HepG2 (cell line): ENCODE results near the gene SHQ1. TPM values are rescaled to one million over a fixed set of nuclear protein-coding genes. Genes with fewer than 3 reads are reported as not detected.

ENCODE experiments used
- BHLHE40 ChIP-seq: IDR thresholded peaks from 2 replicates; pipeline ENCODE4 v1.6.1; 2011; ENCODE audit warnings: low read length, improper control_type of control experiment
- FOXC1 ChIP-seq: sonication (generic); formaldehyde crosslinking; IDR thresholded peaks from 2 replicates; pipeline ENCODE4 v1.8.0; 2022; ENCODE audit warnings: mild to moderate bottlenecking, missing genetic modification reagents, borderline replicate concordance
- HIVEP1 ChIP-seq: sonication (generic); formaldehyde crosslinking; IDR thresholded peaks from 2 replicates; pipeline ENCODE4 v1.4.0; 2020; ENCODE audit warnings: mild to moderate bottlenecking, missing genetic modification reagents
- KDM5A ChIP-seq: fragments of 200-600 bp; sonication (generic); IDR thresholded peaks from 2 replicates; pipeline ENCODE4 v1.7.0; 2018; ENCODE audit warnings: antibody characterized with exemption, mild to moderate bottlenecking, low read length, borderline replicate concordance
- RNF2 ChIP-seq: fragments of 450-650 bp; conservative IDR thresholded peaks from 2 replicates; pipeline ENCODE4 v1.6.1; 2016; ENCODE audit warnings: low read depth
- SNRNP70 ChIP-seq: fragments of 200-400 bp; formaldehyde crosslinking; IDR thresholded peaks from 2 replicates; pipeline ENCODE4 v1.6.1; 2017; ENCODE audit warnings: mild to moderate bottlenecking, low read depth, low read length, moderate library complexity
- SP2 ChIP-seq: sonication (generic); formaldehyde crosslinking; IDR thresholded peaks from 2 replicates; pipeline ENCODE4 v1.5.1; 2020; ENCODE audit warnings: mild to moderate bottlenecking, missing genetic modification reagents
- ZBTB25 ChIP-seq: IDR thresholded peaks from 2 replicates; pipeline ENCODE4 v1.6.1; 2018; ENCODE audit warnings: missing genetic modification reagents
- ZNF574 ChIP-seq: sonication (generic); formaldehyde crosslinking; IDR thresholded peaks from 2 replicates; pipeline ENCODE4 v1.4.0; 2020; ENCODE audit warnings: missing genetic modification reagents
- ZNF724P ChIP-seq: sonication (generic); formaldehyde crosslinking; IDR thresholded peaks from 2 replicates; pipeline ENCODE4 v1.8.0; 2022; ENCODE audit warnings: missing genetic modification reagents, borderline replicate concordance
- ZSCAN25 ChIP-seq: sonication (generic); formaldehyde crosslinking; IDR thresholded peaks from 2 replicates; pipeline ENCODE4 v1.8.0; 2022; ENCODE audit warnings: mild to moderate bottlenecking, missing genetic modification reagents
- polyA plus RNA-seq, 8 experiments: library from polyadenylated mRNA; depleted of rRNA in 3 of 8; stranded (reverse) in 7 of 8; unstranded in 1 of 8; fragments of >200 nt; fragmentation: Illumina TruSeq in 4 of 8; extraction: Trizol in 4 of 8; gene quantifications; 2 replicates each; pipeline versions ENCODE4 v1.2.1 to v1.2.3, GENCODE V29; 2011 to 2016; ENCODE audit warnings: low read depth in 4 of 8, missing spikeins in 1 of 8, mixed read lengths in 1 of 8; ENCODE audit not compliant: insufficient read depth in 1 of 8
- total RNA-seq, 5 experiments: library from RNA; depleted of rRNA; stranded (reverse); fragments of >200 nt; fragmentation: Illumina TruSeq; extraction: Trizol; gene quantifications; 2 replicates each; pipeline ENCODE4 v1.2.3, GENCODE V29; 2016; ENCODE audit warnings: low read depth in 1 of 5
- TF ChIP-seq, protein P1 (sequence below): sonication (generic); formaldehyde crosslinking; IDR thresholded peaks from 2 replicates; pipeline ENCODE4 v1.8.0; 2023; ENCODE audit warnings: mild to moderate bottlenecking, missing genetic modification reagents
- TF ChIP-seq, protein P2 (sequence below): sonication (generic); formaldehyde crosslinking; IDR thresholded peaks from 2 replicates; pipeline ENCODE4 v1.4.0; 2020; ENCODE audit warnings: missing genetic modification reagents
- TF ChIP-seq, protein P3 (sequence below): sonication (generic); formaldehyde crosslinking; IDR thresholded peaks from 2 replicates; pipeline ENCODE4 v1.5.0; 2020; ENCODE audit warnings: mild to moderate bottlenecking, missing genetic modification reagents
- TF ChIP-seq, protein P4 (sequence below): sonication (generic); formaldehyde crosslinking; IDR thresholded peaks from 2 replicates; pipeline ENCODE4 v1.4.0; 2020; ENCODE audit warnings: mild to moderate bottlenecking, missing genetic modification reagents
- TF ChIP-seq, protein P5 (sequence below): fragments of 450-650 bp; IDR thresholded peaks from 2 replicates; pipeline ENCODE4 v1.6.1; 2017; ENCODE audit warnings: mild to moderate bottlenecking

The SHQ1 gene
- total and polyA plus RNA-seq, 2 of the 13 experiments (the other 11 are each of a cell fraction or from before 2014, with no cell fraction given), result 5.5 to 20.3 TPM

- TF ChIP-seq HIVEP1 (CRISPR knock-in tag), result no peak
- TF ChIP-seq, protein P1, sequence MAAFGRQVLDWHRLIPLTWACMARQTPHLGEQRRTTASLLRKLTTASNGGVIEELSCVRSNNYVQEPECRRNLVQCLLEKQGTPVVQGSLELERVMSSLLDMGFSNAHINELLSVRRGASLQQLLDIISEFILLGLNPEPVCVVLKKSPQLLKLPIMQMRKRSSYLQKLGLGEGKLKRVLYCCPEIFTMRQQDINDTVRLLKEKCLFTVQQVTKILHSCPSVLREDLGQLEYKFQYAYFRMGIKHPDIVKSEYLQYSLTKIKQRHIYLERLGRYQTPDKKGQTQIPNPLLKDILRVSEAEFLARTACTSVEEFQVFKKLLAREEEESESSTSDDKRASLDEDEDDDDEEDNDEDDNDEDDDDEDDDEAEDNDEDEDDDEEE (CRISPR knock-in tag), result no peak
- TF ChIP-seq KDM5A, result no peak
- TF ChIP-seq ZBTB25 (CRISPR knock-in tag), result 0 out of 2 replicates have a peak, but pooled peaks have one; percentile 22
- TF ChIP-seq SNRNP70, result no peak
- TF ChIP-seq, protein P2, sequence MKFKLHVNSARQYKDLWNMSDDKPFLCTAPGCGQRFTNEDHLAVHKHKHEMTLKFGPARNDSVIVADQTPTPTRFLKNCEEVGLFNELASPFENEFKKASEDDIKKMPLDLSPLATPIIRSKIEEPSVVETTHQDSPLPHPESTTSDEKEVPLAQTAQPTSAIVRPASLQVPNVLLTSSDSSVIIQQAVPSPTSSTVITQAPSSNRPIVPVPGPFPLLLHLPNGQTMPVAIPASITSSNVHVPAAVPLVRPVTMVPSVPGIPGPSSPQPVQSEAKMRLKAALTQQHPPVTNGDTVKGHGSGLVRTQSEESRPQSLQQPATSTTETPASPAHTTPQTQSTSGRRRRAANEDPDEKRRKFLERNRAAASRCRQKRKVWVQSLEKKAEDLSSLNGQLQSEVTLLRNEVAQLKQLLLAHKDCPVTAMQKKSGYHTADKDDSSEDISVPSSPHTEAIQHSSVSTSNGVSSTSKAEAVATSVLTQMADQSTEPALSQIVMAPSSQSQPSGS (CRISPR knock-in tag), result no peak
- TF ChIP-seq ZNF724P (CRISPR knock-in tag), result no peak
- no peak for TF ChIP-seq BHLHE40
- TF ChIP-seq SP2 (CRISPR knock-in tag), result no peak
- TF ChIP-seq, protein P3, sequence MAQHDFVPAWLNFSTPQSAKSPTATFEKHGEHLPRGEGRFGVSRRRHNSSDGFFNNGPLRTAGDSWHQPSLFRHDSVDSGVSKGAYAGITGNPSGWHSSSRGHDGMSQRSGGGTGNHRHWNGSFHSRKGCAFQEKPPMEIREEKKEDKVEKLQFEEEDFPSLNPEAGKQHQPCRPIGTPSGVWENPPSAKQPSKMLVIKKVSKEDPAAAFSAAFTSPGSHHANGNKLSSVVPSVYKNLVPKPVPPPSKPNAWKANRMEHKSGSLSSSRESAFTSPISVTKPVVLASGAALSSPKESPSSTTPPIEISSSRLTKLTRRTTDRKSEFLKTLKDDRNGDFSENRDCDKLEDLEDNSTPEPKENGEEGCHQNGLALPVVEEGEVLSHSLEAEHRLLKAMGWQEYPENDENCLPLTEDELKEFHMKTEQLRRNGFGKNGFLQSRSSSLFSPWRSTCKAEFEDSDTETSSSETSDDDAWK (CRISPR knock-in tag), result no peak
- TF ChIP-seq FOXC1 (CRISPR knock-in tag), result no peak
- TF ChIP-seq ZNF574 (CRISPR knock-in tag), result 0 out of 2 replicates have a peak, but pooled peaks have one; percentile 11
- TF ChIP-seq, protein P4, sequence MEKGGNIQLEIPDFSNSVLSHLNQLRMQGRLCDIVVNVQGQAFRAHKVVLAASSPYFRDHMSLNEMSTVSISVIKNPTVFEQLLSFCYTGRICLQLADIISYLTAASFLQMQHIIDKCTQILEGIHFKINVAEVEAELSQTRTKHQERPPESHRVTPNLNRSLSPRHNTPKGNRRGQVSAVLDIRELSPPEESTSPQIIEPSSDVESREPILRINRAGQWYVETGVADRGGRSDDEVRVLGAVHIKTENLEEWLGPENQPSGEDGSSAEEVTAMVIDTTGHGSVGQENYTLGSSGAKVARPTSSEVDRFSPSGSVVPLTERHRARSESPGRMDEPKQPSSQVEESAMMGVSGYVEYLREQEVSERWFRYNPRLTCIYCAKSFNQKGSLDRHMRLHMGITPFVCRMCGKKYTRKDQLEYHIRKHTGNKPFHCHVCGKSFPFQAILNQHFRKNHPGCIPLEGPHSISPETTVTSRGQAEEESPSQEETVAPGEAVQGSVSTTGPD (CRISPR knock-in tag), result no peak
- TF ChIP-seq ZSCAN25 (CRISPR knock-in tag), result peak; percentile 99
- TF ChIP-seq, protein P5, sequence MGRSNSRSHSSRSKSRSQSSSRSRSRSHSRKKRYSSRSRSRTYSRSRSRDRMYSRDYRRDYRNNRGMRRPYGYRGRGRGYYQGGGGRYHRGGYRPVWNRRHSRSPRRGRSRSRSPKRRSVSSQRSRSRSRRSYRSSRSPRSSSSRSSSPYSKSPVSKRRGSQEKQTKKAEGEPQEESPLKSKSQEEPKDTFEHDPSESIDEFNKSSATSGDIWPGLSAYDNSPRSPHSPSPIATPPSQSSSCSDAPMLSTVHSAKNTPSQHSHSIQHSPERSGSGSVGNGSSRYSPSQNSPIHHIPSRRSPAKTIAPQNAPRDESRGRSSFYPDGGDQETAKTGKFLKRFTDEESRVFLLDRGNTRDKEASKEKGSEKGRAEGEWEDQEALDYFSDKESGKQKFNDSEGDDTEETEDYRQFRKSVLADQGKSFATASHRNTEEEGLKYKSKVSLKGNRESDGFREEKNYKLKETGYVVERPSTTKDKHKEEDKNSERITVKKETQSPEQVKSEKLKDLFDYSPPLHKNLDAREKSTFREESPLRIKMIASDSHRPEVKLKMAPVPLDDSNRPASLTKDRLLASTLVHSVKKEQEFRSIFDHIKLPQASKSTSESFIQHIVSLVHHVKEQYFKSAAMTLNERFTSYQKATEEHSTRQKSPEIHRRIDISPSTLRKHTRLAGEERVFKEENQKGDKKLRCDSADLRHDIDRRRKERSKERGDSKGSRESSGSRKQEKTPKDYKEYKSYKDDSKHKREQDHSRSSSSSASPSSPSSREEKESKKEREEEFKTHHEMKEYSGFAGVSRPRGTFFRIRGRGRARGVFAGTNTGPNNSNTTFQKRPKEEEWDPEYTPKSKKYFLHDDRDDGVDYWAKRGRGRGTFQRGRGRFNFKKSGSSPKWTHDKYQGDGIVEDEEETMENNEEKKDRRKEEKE, result no peak
- no peak for TF ChIP-seq RNF2
These were observed 39.7 kb upstream of the SHQ1 start, which contains the start of gene GXYLT2 (continued) for GRCh38 chr3:72887705-72888545.
